GM18520 (cell line): Measurements from ENCODE around the gene RNF123.
"Not testable (repeated sequence)": the region's sequence is repeated elsewhere in the genome, so short reads cannot be mapped to it uniquely, and the experiment has no call there.

ENCODE experiments used
- ATAC-seq: cut with Tn5 transposase; IDR thresholded peaks from one replicate; pipeline ENCODE4 v1.9.1; 2021; ENCODE audit not compliant: unreplicated experiment

RNF123 gene

GRCh38 chr3:49675912-49676311, 13.4 kb upstream of the RNF123 start:
- no peak for ATAC-seq

- no peak for ATAC-seq
Measured at GRCh38 chr3:49680493-49681231, 8.7 kb upstream of the RNF123 start.

GRCh38 chr3:49681232-49681522, 8.2 kb upstream of the RNF123 start:
- no peak for ATAC-seq

- ATAC-seq, result no peak
Measured at GRCh38 chr3:49681543-49681942, 7.8 kb upstream of the RNF123 start.

- no peak for ATAC-seq
Measured at GRCh38 chr3:49683162-49683561, 6.2 kb upstream of the RNF123 start.

GRCh38 chr3:49684453-49684852, 4.9 kb upstream of the RNF123 start:
- ATAC-seq, result not testable (repeated sequence)

- not testable (repeated sequence) for ATAC-seq
Measured at GRCh38 chr3:49685103-49685502, 4.3 kb upstream of the RNF123 start.

- not testable (repeated sequence) for ATAC-seq
Measured at GRCh38 chr3:49685846-49686245, 3.5 kb upstream of the RNF123 start.

- ATAC-seq, result not testable (repeated sequence)
Measured at GRCh38 chr3:49686346-49686745, 3.0 kb upstream of the RNF123 start.

- ATAC-seq, result not testable (repeated sequence)
Measured at GRCh38 chr3:49686769-49687423, 2.5 kb upstream of the RNF123 start.

- not testable (repeated sequence) for ATAC-seq
Measured at GRCh38 chr3:49687424-49687795, 1.9 kb upstream of the RNF123 start.

GRCh38 chr3:49688338-49689045, 865 bp upstream of the RNF123 start:
- ATAC-seq, result not testable (repeated sequence)

- ATAC-seq, result not testable (repeated sequence)
Measured at GRCh38 chr3:49689908-49690624, 709 bp downstream of the RNF123 start.

- ATAC-seq, result not testable (repeated sequence)
Measured at GRCh38 chr3:49690856-49691255, 1.5 kb downstream of the RNF123 start.

GRCh38 chr3:49691481-49691880, 2.1 kb downstream of the RNF123 start:
- ATAC-seq, result not testable (repeated sequence)

- ATAC-seq, result not testable (repeated sequence)
Measured at GRCh38 chr3:49694409-49695070, 5.2 kb downstream of the RNF123 start.

- ATAC-seq, result not testable (repeated sequence)
Measured at GRCh38 chr3:49695350-49696015, 6.1 kb downstream of the RNF123 start.

- ATAC-seq, result no peak
Measured at GRCh38 chr3:49699281-49699979, 10.1 kb downstream of the RNF123 start.

GRCh38 chr3:49700014-49700413, 10.7 kb downstream of the RNF123 start:
- no peak for ATAC-seq
